WTC11 (cell line): ENCODE results near the gene ADAT2. TPM values are rescaled to one million over a fixed set of nuclear protein-coding genes. Genes with fewer than 3 reads are reported as not detected.

Source experiments
- ATAC-seq: fragments of 200-7000 bp; cut with Tn5 transposase; 2 replicates; pipeline ENCODE4 v1.10.0; 2021; ENCODE audit warnings: mild to moderate bottlenecking, moderate library complexity
- CTCF ChIA-PET: fragments of 300-600 bp; sonication (Branson Sonifier 250); formaldehyde crosslinking; loops from one replicate; lab custom pipeline; 2021; ENCODE audit warnings: antibody characterized with exemption; lab: Charles Lee
- POLR2A ChIA-PET: fragments of 350-600 bp; sonication (Branson Sonifier 250); formaldehyde crosslinking; loops from one replicate; lab custom pipeline; 2021; ENCODE audit warnings: antibody characterized with exemption; lab: Charles Lee
- DNase-seq: peaks from one replicate; pipeline ENCODE4 v3.0.0; 2021; ENCODE audit warnings: low spot score
- H3K27ac Mint-ChIP-seq: 2 replicates; pipeline ENCODE4 v1.8.0; 2021; ENCODE audit warnings: mixed read lengths
- H3K27me3 Mint-ChIP-seq: 2 replicates; pipeline ENCODE4 v1.8.0; 2021; ENCODE audit warnings: low read depth, mild to moderate bottlenecking, moderate library complexity, mixed read lengths
- H3K36me3 Mint-ChIP-seq: 2 replicates; pipeline ENCODE4 v1.8.0; 2021; ENCODE audit warnings: mixed read lengths
- H3K4me1 Mint-ChIP-seq: 2 replicates; pipeline ENCODE4 v1.8.0; 2022; ENCODE audit warnings: mixed read lengths
- H3K4me3 Mint-ChIP-seq: 2 replicates; pipeline ENCODE4 v1.8.0; 2021; ENCODE audit warnings: mild to moderate bottlenecking, moderate library complexity, mixed read lengths
- H3K9me3 Mint-ChIP-seq: 2 replicates; pipeline ENCODE4 v1.8.0; 2021; ENCODE audit warnings: mixed read lengths
- AR ChIP-seq: fragments of 250-450 bp; sonication (Bioruptor Pico); IDR thresholded peaks from 2 replicates; pipeline ENCODE4 v1.9.0; 2021; ENCODE audit warnings: mild to moderate bottlenecking
- ELF4 ChIP-seq: sonication (generic); formaldehyde crosslinking; IDR thresholded peaks from 2 replicates; pipeline ENCODE4 v1.8.1; 2022; ENCODE audit warnings: low read depth, mild to moderate bottlenecking, moderate library complexity, missing genetic modification reagents
- FOXJ3 ChIP-seq: sonication (generic); formaldehyde crosslinking; IDR thresholded peaks from 2 replicates; pipeline ENCODE4 v1.9.0; 2021; ENCODE audit warnings: missing genetic modification reagents, mild to moderate bottlenecking, borderline replicate concordance
- HMGXB4 ChIP-seq: sonication (generic); formaldehyde crosslinking; IDR thresholded peaks from 2 replicates; pipeline ENCODE4 v1.8.1; 2023; ENCODE audit warnings: mild to moderate bottlenecking, moderate library complexity, missing genetic modification reagents
- NFE2L1 ChIP-seq: sonication (generic); formaldehyde crosslinking; IDR thresholded peaks from 2 replicates; pipeline ENCODE4 v1.8.1; 2023; ENCODE audit warnings: missing genetic modification reagents
- NR1H2 ChIP-seq: sonication (generic); formaldehyde crosslinking; IDR thresholded peaks from 2 replicates; pipeline ENCODE4 v1.9.0; 2021; ENCODE audit warnings: mild to moderate bottlenecking, moderate library complexity, missing genetic modification reagents
- NR3C1 ChIP-seq: sonication (generic); formaldehyde crosslinking; conservative IDR thresholded peaks from 2 replicates; pipeline ENCODE4 v1.8.1; 2023; ENCODE audit warnings: low read depth, mild to moderate bottlenecking, missing genetic modification reagents
- RORB ChIP-seq: fragments of 250-450 bp; sonication (Bioruptor Pico); IDR thresholded peaks from 2 replicates; pipeline ENCODE4 v1.9.0; 2021; ENCODE audit warnings: mild to moderate bottlenecking
- SOX15 ChIP-seq: fragments of 250-450 bp; sonication (Bioruptor Pico); IDR thresholded peaks from 2 replicates; pipeline ENCODE4 v1.9.0; 2021; ENCODE audit warnings: mild to moderate bottlenecking
- TCF7 ChIP-seq: sonication (generic); formaldehyde crosslinking; IDR thresholded peaks from 2 replicates; pipeline ENCODE4 v1.8.0; 2022; ENCODE audit warnings: mild to moderate bottlenecking, low read depth, missing genetic modification reagents, moderate library complexity
- USF1 ChIP-seq: sonication (generic); formaldehyde crosslinking; IDR thresholded peaks from 2 replicates; pipeline ENCODE4 v1.8.0; 2022; ENCODE audit warnings: mild to moderate bottlenecking, missing genetic modification reagents
- ZBTB43 ChIP-seq: sonication (generic); formaldehyde crosslinking; IDR thresholded peaks from 2 replicates; pipeline ENCODE4 v1.8.1; 2023; ENCODE audit warnings: mild to moderate bottlenecking, missing genetic modification reagents
- ZNF138 ChIP-seq: sonication (generic); formaldehyde crosslinking; conservative IDR thresholded peaks from 2 replicates; pipeline ENCODE4 v1.8.1; 2022; ENCODE audit warnings: mild to moderate bottlenecking, moderate library complexity, missing genetic modification reagents
- ZNF396 ChIP-seq: fragments of 250-450 bp; sonication (Bioruptor Pico); IDR thresholded peaks from 2 replicates; pipeline ENCODE4 v1.8.0; 2021; ENCODE audit warnings: mild to moderate bottlenecking, moderate library complexity, borderline replicate concordance
- ZNF425 ChIP-seq: fragments of 250-450 bp; sonication (Bioruptor Pico); conservative IDR thresholded peaks from 2 replicates; pipeline ENCODE4 v1.9.0; 2021; ENCODE audit warnings: mild to moderate bottlenecking
- ZNF512 ChIP-seq: sonication (generic); formaldehyde crosslinking; IDR thresholded peaks from 2 replicates; pipeline ENCODE4 v1.8.1; 2022; ENCODE audit warnings: missing genetic modification reagents, borderline replicate concordance
- ZNF532 ChIP-seq: fragments of 250-450 bp; sonication (Bioruptor Pico); IDR thresholded peaks from 2 replicates; pipeline ENCODE4 v1.9.0; 2021; ENCODE audit warnings: mild to moderate bottlenecking, borderline replicate concordance
- total RNA-seq: library from RNA; stranded (reverse); gene quantifications from 3 replicates; pipeline ENCODE4 v1.2.3, GENCODE V29; 2021

ADAT2 gene
- total RNA-seq, 1 experiment from 2014 or later = 13.3 TPM

GRCh38 chr6:143465546-143465945 lies 15.1 kb upstream of the ADAT2 start (continued):
- TF ChIP-seq ZNF512 (CRISPR knock-in tag) (no peak), AR (CRISPR knock-in tag) (no peak), ZNF425 (no peak), FOXJ3 (CRISPR knock-in tag) (no peak), ZNF138 (CRISPR knock-in tag) (no peak), HMGXB4 (CRISPR knock-in tag) (no peak)
- TF ChIP-seq, all 79 proteins: peak for 0

GRCh38 chr6:143457563-143458359 lies 7.3 kb upstream of the ADAT2 start:
- H3K4me1 Mint-ChIP-seq = no peaks in the 10 kb centered on the region
- no peaks in the 10 kb centered on the region for H3K27me3 Mint-ChIP-seq
- CTCF ChIA-PET = no interaction called here
- no peak for TF ChIP-seq ZNF532 (CRISPR knock-in tag)
- TF ChIP-seq RORB (CRISPR knock-in tag) = no peak
- no peak for TF ChIP-seq ZNF425
- TF ChIP-seq ZNF138 (CRISPR knock-in tag) = no peak
- no peak for TF ChIP-seq NR3C1 (CRISPR knock-in tag)
- TF ChIP-seq ZNF396 (CRISPR knock-in tag) = no peak
- TF ChIP-seq NR1H2 = no peak
- TF ChIP-seq NFE2L1 = no peak
- TF ChIP-seq SOX15 (CRISPR knock-in tag) = no peak
- TF ChIP-seq ZBTB43 (CRISPR knock-in tag) = no peak
- TF ChIP-seq TCF7 (CRISPR knock-in tag) = no peak
- TF ChIP-seq ELF4 (CRISPR knock-in tag) = no peak
- no peak for TF ChIP-seq USF1 (CRISPR knock-in tag)

More at GRCh38 chr6:143457563-143458359, 7.3 kb upstream of the ADAT2 start:
- no peaks in the 10 kb centered on the region for H3K36me3 Mint-ChIP-seq
- H3K9me3 Mint-ChIP-seq = no peaks in the 10 kb centered on the region
- H3K4me3 Mint-ChIP-seq = no peak overlapping the region
- no peak for ATAC-seq
- DNase-seq = no peak
- no peak overlapping the region for H3K27ac Mint-ChIP-seq
- POLR2A ChIA-PET = no interaction called here
